H9 (cell line): ENCODE results near the gene RSU1. TPM values are rescaled to one million over a fixed set of nuclear protein-coding genes. Genes with fewer than 3 reads are reported as not detected.

ENCODE experiments used
- DNase-seq: peaks from one replicate; pipeline ENCODE4 v3.0.0-alpha.2; 2017
- H2AFZ ChIP-seq: one replicate; pipeline ENCODE4 v1.6.1; 2013; ENCODE audit warnings: mild to moderate bottlenecking, low read length, control low read depth, moderate library complexity
- H2AK5ac ChIP-seq: 2 replicates; pipeline ENCODE4 v1.6.1; 2013; ENCODE audit warnings: low read length, control low read depth, mixed read lengths; ENCODE audit not compliant: insufficient read length
- H2BK120ac ChIP-seq: one replicate; pipeline ENCODE4 v1.6.1; 2013; ENCODE audit warnings: low read depth, mild to moderate bottlenecking, low read length, control low read depth, inconsistent platforms; ENCODE audit not compliant: poor library complexity, severe bottlenecking
- H2BK12ac ChIP-seq: 2 replicates; pipeline ENCODE4 v1.6.1; 2013; ENCODE audit warnings: low read length, control low read depth, mixed read lengths, low read depth; ENCODE audit not compliant: insufficient read length
- H2BK15ac ChIP-seq: 2 replicates; pipeline ENCODE4 v1.6.1; 2013; ENCODE audit warnings: low read depth, low read length, control low read depth
- H2BK20ac ChIP-seq: one replicate; pipeline ENCODE4 v1.6.1; 2013; ENCODE audit warnings: low read depth, mild to moderate bottlenecking, low read length, control low read depth, inconsistent platforms; ENCODE audit not compliant: poor library complexity, severe bottlenecking
- H2BK5ac ChIP-seq: 2 replicates; pipeline ENCODE4 v1.6.1; 2013; ENCODE audit warnings: low read length, control low read depth, mixed read lengths; ENCODE audit not compliant: insufficient read length
- H3K14ac ChIP-seq: 2 replicates; pipeline ENCODE4 v1.6.1; 2013; ENCODE audit warnings: low read length, control low read depth; ENCODE audit not compliant: insufficient read depth
- H3K18ac ChIP-seq: 2 replicates; pipeline ENCODE4 v1.6.1; 2013; ENCODE audit warnings: low read depth, mild to moderate bottlenecking, mixed read lengths, low read length, control low read depth; ENCODE audit not compliant: insufficient read length
- H3K23ac ChIP-seq: 2 replicates; pipeline ENCODE4 v1.6.1; 2013; ENCODE audit warnings: low read length, control low read depth, mixed read lengths, low read depth; ENCODE audit not compliant: insufficient read length
- H3K23me2 ChIP-seq: 2 replicates; pipeline ENCODE4 v1.6.1; 2013; ENCODE audit warnings: low read depth, mild to moderate bottlenecking, mixed read lengths, low read length, control low read depth; ENCODE audit not compliant: insufficient read length, poor library complexity, severe bottlenecking
- H3K27ac ChIP-seq: 2 replicates; pipeline ENCODE4 v1.5.1; 2013; ENCODE audit warnings: low read length, control low read depth, mixed read lengths, low read depth; ENCODE audit not compliant: insufficient read length
- H3K27me3 ChIP-seq: 2 replicates; pipeline ENCODE4 v1.6.1; 2013; ENCODE audit warnings: low read length, control low read depth, inconsistent platforms; ENCODE audit not compliant: insufficient read depth
- H3K4ac ChIP-seq: 2 replicates; pipeline ENCODE4 v1.6.1; 2013; ENCODE audit warnings: low read depth, mild to moderate bottlenecking, control low read depth, inconsistent platforms, low read length, moderate library complexity
- H3K4me1 ChIP-seq: 2 replicates; pipeline ENCODE4 v1.6.1; 2013; ENCODE audit warnings: low read length, control low read depth, inconsistent platforms; ENCODE audit not compliant: insufficient read depth
- H3K4me2 ChIP-seq: 2 replicates; pipeline ENCODE4 v1.6.1; 2013; ENCODE audit warnings: low read length, control low read depth, mixed read lengths; ENCODE audit not compliant: insufficient read length, insufficient read depth
- H3K56ac ChIP-seq: 2 replicates; pipeline ENCODE4 v1.6.1; 2013; ENCODE audit warnings: low read depth, mild to moderate bottlenecking, mixed read lengths, low read length, control low read depth; ENCODE audit not compliant: insufficient read length
- H3K79me1 ChIP-seq: 2 replicates; pipeline ENCODE4 v1.6.1; 2013; ENCODE audit warnings: low read depth, mild to moderate bottlenecking, moderate library complexity, low read length, control low read depth, inconsistent platforms; ENCODE audit not compliant: insufficient read depth, poor library complexity, severe bottlenecking
- H3K79me2 ChIP-seq: 2 replicates; pipeline ENCODE4 v1.6.1; 2013; ENCODE audit warnings: low read length, control low read depth, inconsistent platforms; ENCODE audit not compliant: insufficient read depth
- H3K9ac ChIP-seq: 2 replicates; pipeline ENCODE4 v1.6.1; 2013; ENCODE audit warnings: low read length, control low read depth, mixed read lengths; ENCODE audit not compliant: insufficient read length; ENCODE audit errors: extremely low read depth
- H3K9me3 ChIP-seq: one replicate; pipeline ENCODE4 v1.6.1; 2013; ENCODE audit warnings: low read depth, low read length, inconsistent platforms; ENCODE audit not compliant: control insufficient read depth
- H3T11ph ChIP-seq: one replicate; pipeline ENCODE4 v1.6.1; 2013; ENCODE audit warnings: mild to moderate bottlenecking, low read length, control low read depth, inconsistent platforms
- H4K20me1 ChIP-seq: one replicate; pipeline ENCODE4 v1.6.1; 2013; ENCODE audit not compliant: control insufficient read depth, insufficient read length, insufficient read depth
- H4K5ac ChIP-seq: 2 replicates; pipeline ENCODE4 v1.6.1; 2013; ENCODE audit warnings: low read depth, mild to moderate bottlenecking, mixed read lengths, low read length, control low read depth; ENCODE audit not compliant: insufficient read length
- H4K8ac ChIP-seq: replicated peaks from 2 replicates; pipeline ENCODE4 v1.6.1; 2013; ENCODE audit warnings: low read length, control low read depth, mixed read lengths, low read depth; ENCODE audit not compliant: insufficient read length
- H4K91ac ChIP-seq: 2 replicates; pipeline ENCODE4 v1.6.1; 2013; ENCODE audit warnings: low read depth, mild to moderate bottlenecking, moderate library complexity, mixed read lengths, low read length, control low read depth; ENCODE audit not compliant: insufficient read length
- H3K27ac Mint-ChIP-seq, 3 experiments: 2 replicates in 2 of 3; 3 replicates in 1 of 3; pipeline ENCODE4 v1.8.0; 2020 to 2021; ENCODE audit warnings: mixed read lengths in 3 of 3, mild to moderate bottlenecking in 1 of 3, moderate library complexity in 1 of 3
- H3K27me3 Mint-ChIP-seq: 2 replicates; pipeline ENCODE4 v1.8.0; 2021; ENCODE audit warnings: low read depth, mild to moderate bottlenecking, moderate library complexity, mixed read lengths
- H3K36me3 Mint-ChIP-seq, 3 experiments: 2 replicates in 2 of 3; 3 replicates in 1 of 3; pipeline ENCODE4 v1.8.0; 2020 to 2021; ENCODE audit warnings: low read depth in 3 of 3, mixed read lengths in 3 of 3; ENCODE audit not compliant: insufficient read depth in 1 of 3
- H3K4me1 Mint-ChIP-seq, 2 experiments: 2 replicates each; pipeline ENCODE4 v1.8.0; 2020; ENCODE audit warnings: mixed read lengths in 2 of 2
- H3K4me3 Mint-ChIP-seq, 2 experiments: 2 replicates in 1 of 2; 3 replicates in 1 of 2; pipeline ENCODE4 v1.8.0; 2020 to 2021; ENCODE audit warnings: mild to moderate bottlenecking in 2 of 2, mixed read lengths in 2 of 2, moderate library complexity in 1 of 2
- H3K9me3 Mint-ChIP-seq, 2 experiments: 2 replicates in 1 of 2; 3 replicates in 1 of 2; pipeline ENCODE4 v1.8.0; 2020; ENCODE audit warnings: mild to moderate bottlenecking in 2 of 2, mixed read lengths in 2 of 2, moderate library complexity in 1 of 2
- CTCF ChIP-seq: fragments of 200-600 bp; sonication (generic); conservative IDR thresholded peaks from 3 replicates; pipeline ENCODE4 v1.8.0; 2021; ENCODE audit warnings: antibody characterized with exemption, mild to moderate bottlenecking
- WGBS: extraction: QIAGEN DNeasy Blood & Tissue Kit; methylation state at CpG from one replicate; pipeline ENCODE4 v1.1.7; 2013; ENCODE audit warnings: missing lambda C conversion rate, low lambda C conversion rate, mixed read lengths; ENCODE audit not compliant: insufficient read length; ENCODE audit errors: extremely low coverage; 5-methylcytosine and 5-hydroxymethylcytosine counted together
- total RNA-seq: library from RNA; stranded (reverse); gene quantifications from 2 replicates; pipeline ENCODE4 v1.2.1, GENCODE V29; 2021

RSU1 gene
- total RNA-seq, 1 experiment from 2014 or later, result 59.4 TPM

GRCh38 chr10:16765509-16766375, 51.5 kb downstream of the RSU1 start:
- no peak for DNase-seq
- Histone ChIP-seq H4K20me1 (no peaks in the 10 kb centered on the region), H3K14ac (no peak overlapping the region), H2BK5ac (no peak overlapping the region), H3K4me2 (no peak overlapping the region), H2BK12ac (no peak overlapping the region), H2BK15ac (no peak overlapping the region), H3K27ac (no peak overlapping the region), H3K23me2 (no peaks in the 10 kb centered on the region), H2BK20ac (no peak overlapping the region), H3K27me3 (no peaks in the 10 kb centered on the region), H3K56ac (no peak overlapping the region), H2AFZ (no peak overlapping the region), H2BK120ac (no peak overlapping the region), H3K23ac (no peak overlapping the region), H4K91ac (no peak overlapping the region), H3K4me1 (no peaks in the 10 kb centered on the region), H3K18ac (no peak overlapping the region), H4K8ac (no peak overlapping the region), H4K5ac (no peak overlapping the region), H3K79me1 (peaks cover 2% of the 10 kb centered on the region), H3K4ac (no peak overlapping the region), H3T11ph (no peak overlapping the region), H3K9ac (no peak overlapping the region), H3K79me2 (no peaks in the 10 kb centered on the region), H2AK5ac (no peak overlapping the region), H3K9me3 (no peaks in the 10 kb centered on the region)
- H3K36me3 Mint-ChIP-seq, result peaks cover 0 to 7% (median 2%) of the 10 kb centered on the region in 3 experiments; a peak in 4 of 7 replicates
- no CpG with 5 or more reads among the region's 12 CpGs for WGBS
- H3K4me3 Mint-ChIP-seq, result no peak overlapping the region
- H3K27me3 Mint-ChIP-seq, result no peaks in the 10 kb centered on the region
- no peaks in the 10 kb centered on the region for H3K9me3 Mint-ChIP-seq
- 0 out of 3 replicates have a peak, but pooled peaks have one; percentile 25 for TF ChIP-seq CTCF
- peak overlapping the region in 1 of 3 experiments; percentile 44; a peak in 1 of 7 replicates for H3K27ac Mint-ChIP-seq
- peaks cover 6 to 8% of the 10 kb centered on the region in 2 experiments for H3K4me1 Mint-ChIP-seq
